Astrocyte of the cerebellum (primary cell): ENCODE data around the gene TMF1.
A peak's percentile ranks its signal among the peaks of the same experiment; 100 is the strongest.

Experiments
- DNase-seq: peaks from one replicate; pipeline ENCODE4 v3.0.0-alpha.2; 2011; ENCODE audit warnings: low read depth
- H3K4me3 ChIP-seq: 2 replicates; pipeline ENCODE4 v1.5.1; 2011; ENCODE audit warnings: mild to moderate bottlenecking, low read depth, low read length, moderate library complexity
- in situ Hi-C: cut with HindIII; loops from 2 replicates; pipeline ENCODE4 v1.10.0; 2017; ENCODE audit warnings: low sequenced_read_pairs
- TF ChIP-seq, protein P1 (sequence below): IDR thresholded peaks from 2 replicates; pipeline ENCODE4 v1.5.1; 2012; ENCODE audit warnings: low read length, low read depth, moderate library complexity, mild to moderate bottlenecking; ENCODE audit errors: missing control alignments

Gene TMF1

DNA sequence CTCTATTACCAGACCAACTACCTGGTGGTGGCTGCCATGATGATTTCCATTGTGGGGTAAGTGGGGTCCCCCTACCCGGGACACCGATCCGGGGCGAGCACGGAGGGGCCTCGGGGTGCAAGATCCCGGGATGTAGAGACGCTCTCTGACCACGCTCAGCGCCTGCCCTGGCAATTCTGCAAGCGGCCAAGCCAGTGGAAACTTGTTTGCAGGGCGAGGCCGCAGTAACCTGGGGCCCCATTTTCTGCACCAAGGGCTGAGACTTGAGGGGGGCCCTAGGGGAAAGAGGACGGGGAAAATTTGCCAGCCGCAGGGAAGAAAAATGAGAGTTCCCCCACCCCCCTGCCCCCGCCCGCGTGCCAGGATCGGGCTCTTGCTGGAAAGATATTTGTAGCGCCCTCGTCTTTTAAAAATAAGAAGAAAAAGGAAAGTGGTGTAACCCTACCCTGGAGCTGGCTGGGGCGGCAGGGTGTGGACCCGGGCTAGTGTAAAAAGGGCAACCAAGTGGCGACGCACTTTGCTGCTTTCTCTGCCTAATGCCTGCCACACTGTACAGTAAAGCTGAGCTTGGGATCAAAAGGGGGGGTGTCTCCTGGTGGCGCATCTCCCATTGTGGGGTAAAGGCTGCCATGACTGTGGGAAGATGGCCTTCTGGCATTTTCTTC, 33.2 kb upstream of the TMF1 start:
- TF ChIP-seq, protein P1, sequence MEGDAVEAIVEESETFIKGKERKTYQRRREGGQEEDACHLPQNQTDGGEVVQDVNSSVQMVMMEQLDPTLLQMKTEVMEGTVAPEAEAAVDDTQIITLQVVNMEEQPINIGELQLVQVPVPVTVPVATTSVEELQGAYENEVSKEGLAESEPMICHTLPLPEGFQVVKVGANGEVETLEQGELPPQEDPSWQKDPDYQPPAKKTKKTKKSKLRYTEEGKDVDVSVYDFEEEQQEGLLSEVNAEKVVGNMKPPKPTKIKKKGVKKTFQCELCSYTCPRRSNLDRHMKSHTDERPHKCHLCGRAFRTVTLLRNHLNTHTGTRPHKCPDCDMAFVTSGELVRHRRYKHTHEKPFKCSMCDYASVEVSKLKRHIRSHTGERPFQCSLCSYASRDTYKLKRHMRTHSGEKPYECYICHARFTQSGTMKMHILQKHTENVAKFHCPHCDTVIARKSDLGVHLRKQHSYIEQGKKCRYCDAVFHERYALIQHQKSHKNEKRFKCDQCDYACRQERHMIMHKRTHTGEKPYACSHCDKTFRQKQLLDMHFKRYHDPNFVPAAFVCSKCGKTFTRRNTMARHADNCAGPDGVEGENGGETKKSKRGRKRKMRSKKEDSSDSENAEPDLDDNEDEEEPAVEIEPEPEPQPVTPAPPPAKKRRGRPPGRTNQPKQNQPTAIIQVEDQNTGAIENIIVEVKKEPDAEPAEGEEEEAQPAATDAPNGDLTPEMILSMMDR, result no peak
- in situ Hi-C loops, result no loop called here
- peak overlapping the region; percentile 92 for H3K4me3 ChIP-seq
- DNase-seq, result no peak

DNA sequence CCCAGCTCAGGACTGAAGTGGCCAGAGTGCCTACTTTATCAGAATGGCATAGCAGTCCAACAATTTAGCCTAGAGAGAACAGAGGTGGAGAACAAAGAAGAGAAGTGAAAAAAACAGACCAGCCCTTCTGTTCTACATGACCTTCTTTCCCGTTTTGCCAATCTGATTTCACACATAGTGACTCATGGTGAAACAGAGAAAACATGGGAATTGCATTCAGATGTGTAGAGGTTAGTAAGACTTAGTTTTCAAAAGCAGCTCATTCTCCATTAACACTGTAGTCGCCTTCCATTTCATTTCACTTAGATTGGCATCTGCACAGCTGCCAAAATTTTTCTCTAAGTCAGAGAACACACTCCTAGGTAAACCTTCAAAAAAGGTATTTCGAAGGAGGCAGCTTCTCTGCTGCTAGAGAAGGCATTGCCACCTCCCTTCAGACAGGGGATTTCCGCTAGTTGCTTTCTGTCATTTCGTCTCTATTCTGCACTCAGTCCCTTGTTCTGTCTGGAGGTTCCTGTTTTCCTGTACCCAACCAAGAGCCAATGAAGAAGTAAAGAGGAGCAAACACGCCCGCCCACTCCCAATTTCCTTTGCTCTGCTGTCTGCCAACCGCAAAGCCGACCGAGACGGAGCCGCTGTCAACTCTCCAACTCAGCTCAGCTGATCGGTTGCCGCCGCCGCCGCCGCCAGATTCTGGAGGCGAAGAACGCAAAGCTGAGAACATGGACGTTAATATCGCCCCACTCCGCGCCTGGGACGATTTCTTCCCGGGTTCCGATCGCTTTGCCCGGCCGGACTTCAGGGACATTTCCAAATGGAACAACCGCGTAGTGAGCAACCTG, 32.4 kb upstream of the TMF1 start, which contains the start of gene ARL6IP5:
Gene ARL6IP5 (plus strand): TSS at position 612 of the 842 bp plus-strand sequence. CDS start 111 bp downstream, at position 723.
- TF ChIP-seq, protein P1, result no peak
- H3K4me3 ChIP-seq, result peak within 1 kb of the TSS; percentile 92
- peak; percentile 90 for DNase-seq
- in situ Hi-C loops, result no loop called here

DNA sequence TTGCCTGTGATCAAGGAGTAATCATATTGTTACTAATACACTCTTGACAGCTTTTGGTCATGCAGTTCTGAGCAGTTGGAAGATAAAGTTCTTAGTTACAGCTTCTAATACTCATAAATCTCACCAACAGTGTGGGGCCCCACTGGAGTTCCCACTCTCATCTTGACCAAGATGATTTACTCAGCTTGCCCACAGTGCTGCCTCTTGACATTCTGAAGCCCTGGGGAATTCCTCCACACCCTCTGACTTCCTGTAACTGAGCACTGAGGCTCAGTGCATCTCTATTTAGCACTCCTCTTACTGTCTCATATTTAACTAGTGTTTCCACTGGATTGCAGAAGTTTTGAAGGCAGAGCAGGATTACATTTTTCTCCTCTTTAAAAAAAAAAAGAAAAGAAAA, 30.7 kb upstream of the TMF1 start:
- H3K4me3 ChIP-seq, result no peak overlapping the region
- in situ Hi-C loops, result no loop called here
- TF ChIP-seq, protein P1, result no peak
- no peak for DNase-seq

DNA sequence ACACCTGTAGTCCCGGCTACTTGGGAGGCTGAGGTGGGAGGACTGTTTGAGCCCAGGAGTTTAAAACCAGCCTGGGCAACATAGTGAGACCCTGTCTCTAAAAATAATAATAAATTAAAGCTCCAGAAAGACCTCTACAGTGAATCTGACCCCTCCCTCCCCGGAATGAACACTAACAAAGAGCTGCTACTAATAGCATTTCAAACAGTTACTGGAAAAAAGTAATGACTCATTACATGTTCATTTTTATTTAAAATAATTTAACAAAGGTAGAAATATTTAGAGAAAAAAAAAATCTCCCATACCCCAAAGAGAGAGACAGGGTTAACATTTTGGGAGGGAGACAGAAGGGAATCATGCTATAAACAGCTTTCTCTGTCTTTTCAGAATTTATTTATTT, 30.2 kb upstream of the TMF1 start:
- TF ChIP-seq, protein P1, result no peak
- in situ Hi-C loops, result no loop called here
- H3K4me3 ChIP-seq, result no peak overlapping the region
- DNase-seq, result no peak

DNA sequence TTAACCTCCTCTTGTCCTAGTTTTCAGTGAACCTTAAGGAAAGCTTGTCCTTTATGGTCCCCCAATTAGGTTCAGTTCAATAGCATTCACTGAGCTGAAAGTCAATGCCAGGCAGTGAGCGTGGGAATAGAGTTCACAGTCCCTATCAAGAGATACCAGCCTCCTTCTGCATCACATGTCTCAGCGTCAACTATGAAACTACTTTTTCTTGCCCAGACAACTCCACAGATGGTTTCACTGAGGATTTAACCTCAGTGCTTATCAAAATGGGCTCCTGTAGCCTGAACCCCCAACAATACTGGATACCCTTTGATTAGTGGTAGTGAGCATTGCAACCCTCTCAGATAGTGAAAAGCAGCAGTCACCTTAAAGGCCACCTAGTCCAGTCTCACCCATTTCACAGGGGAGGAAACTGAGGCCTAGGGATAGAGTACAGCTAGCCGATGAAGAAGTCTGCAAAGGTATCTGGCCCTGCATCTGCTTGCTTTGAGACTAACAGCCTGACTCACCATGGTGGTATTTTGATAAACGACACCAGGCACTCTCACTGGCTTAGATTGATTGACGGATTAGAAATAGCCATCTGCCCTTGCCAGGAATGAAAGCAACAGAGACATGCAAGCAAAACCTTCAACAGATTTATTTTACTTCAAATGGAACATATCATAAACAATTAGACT, 29.6 kb upstream of the TMF1 start:
- H3K4me3 ChIP-seq, result no peak overlapping the region
- in situ Hi-C loops, result no loop called here
- no peak for DNase-seq

More for the DNA sequence above, 29.6 kb upstream of the TMF1 start:
- TF ChIP-seq, protein P1, result no peak
